ENCODE measurements around the gene JAKMIP1.

GRCh38 chr4:6134612-6135220 lies 65.6 kb downstream of the JAKMIP1 start:
- TF ChIP-seq POLR2A (IDR thresholded peaks at IDR 0.05; ENCODE audit: low read depth, low read length): no peak
- peak; percentile 78; the same call in 1 of the 2 replicates for TF ChIP-seq POU2F2 (IDR thresholded peaks at IDR 0.05; ENCODE audit: low read depth, low read length)
